Stimulated activated CD8-positive, alpha-beta memory T cell treated with anti-CD3 and anti-CD28 coated beads, Interleukin-2, amount 100 ng/mL, for 48 hours (primary cell): ENCODE results near the gene PHACTR2.
"Not testable (repeated sequence)": the region's sequence is repeated elsewhere in the genome, so short reads cannot be mapped to it uniquely, and the experiment has no call there.

Experiments used
- DNase-seq, 2 donors: peaks; one replicate each; pipeline ENCODE4 v3.0.0-alpha.2; 2020; ENCODE audit warnings: low read depth in 2 of 2

PHACTR2 gene

DNA sequence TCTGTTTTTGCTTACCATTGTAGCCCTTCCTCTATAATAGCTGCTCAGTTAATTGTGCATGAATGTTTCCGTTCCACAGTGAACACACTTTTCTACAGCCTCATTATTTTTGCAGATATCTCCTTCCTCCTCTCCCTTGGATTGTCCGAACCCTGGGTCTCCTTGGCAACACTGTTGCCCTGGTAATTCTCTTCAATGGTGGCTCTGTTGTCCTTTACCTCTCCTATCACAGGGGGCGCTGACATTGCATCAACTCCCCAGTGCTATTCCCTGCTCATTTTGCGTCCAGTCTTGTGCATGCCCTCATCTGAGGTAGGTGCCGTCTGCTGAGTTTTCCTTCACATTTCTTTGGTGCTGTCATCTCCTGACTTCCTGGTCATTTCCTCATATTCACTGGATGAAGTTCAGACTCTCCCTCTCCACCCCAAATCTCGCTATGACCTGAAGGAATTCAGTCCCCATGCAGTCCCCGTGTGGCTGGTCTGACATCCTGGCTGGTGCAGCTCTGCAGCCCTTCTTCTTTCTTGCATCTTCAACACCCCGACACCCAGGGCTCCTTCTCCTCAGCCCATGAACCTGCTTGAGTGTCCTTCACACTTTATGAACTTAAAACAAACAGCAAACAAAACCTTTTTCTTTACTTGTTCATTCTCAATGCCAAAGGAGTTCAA, 21.1 kb downstream of the PHACTR2 start:
- no peak for DNase-seq

- DNase-seq, result no peak
Measured at GRCh38 chr6:143699430-143699825, 21.7 kb downstream of the PHACTR2 start.

- DNase-seq, result no peak
Measured at GRCh38 chr6:143700684-143701348, 23.1 kb downstream of the PHACTR2 start.

GRCh38 chr6:143701349-143702234, 23.8 kb downstream of the PHACTR2 start:
- DNase-seq, result no peak

GRCh38 chr6:143705569-143705968, 27.8 kb downstream of the PHACTR2 start:
- DNase-seq, result no peak

GRCh38 chr6:143707697-143708096, 29.9 kb downstream of the PHACTR2 start:
- no peak for DNase-seq

GRCh38 chr6:143708889-143709288, 31.1 kb downstream of the PHACTR2 start:
- no peak for DNase-seq

GRCh38 chr6:143711714-143712113, 33.9 kb downstream of the PHACTR2 start:
- no peak for DNase-seq

GRCh38 chr6:143718472-143718871, 40.7 kb downstream of the PHACTR2 start:
- DNase-seq, result no peak

GRCh38 chr6:143721642-143722041, 43.9 kb downstream of the PHACTR2 start:
- no peak for DNase-seq

DNA sequence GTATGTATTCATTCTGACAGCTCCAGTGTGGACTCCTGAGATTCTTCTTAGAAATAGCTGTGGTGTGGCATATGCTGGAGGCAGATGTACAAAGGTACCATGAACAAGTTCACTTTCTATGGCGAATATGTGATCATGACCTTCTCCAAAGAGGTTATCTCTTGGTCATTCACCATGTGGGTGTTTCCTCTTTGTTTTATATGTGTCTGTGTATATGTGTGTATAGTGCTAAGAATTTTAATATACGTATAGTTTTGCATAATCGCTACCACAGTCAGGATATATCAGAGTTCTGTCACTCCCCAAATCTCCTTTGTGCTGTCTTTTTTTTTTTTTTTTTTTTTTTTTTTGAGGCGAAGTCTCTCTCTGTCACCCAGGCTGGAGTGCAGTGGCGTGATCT, 47.1 kb downstream of the PHACTR2 start:
- no peak for DNase-seq

GRCh38 chr6:143726015-143726647, 48.4 kb downstream of the PHACTR2 start:
- no peak for DNase-seq

GRCh38 chr6:143727035-143727434, 49.3 kb downstream of the PHACTR2 start:
- DNase-seq, result no peak

DNA sequence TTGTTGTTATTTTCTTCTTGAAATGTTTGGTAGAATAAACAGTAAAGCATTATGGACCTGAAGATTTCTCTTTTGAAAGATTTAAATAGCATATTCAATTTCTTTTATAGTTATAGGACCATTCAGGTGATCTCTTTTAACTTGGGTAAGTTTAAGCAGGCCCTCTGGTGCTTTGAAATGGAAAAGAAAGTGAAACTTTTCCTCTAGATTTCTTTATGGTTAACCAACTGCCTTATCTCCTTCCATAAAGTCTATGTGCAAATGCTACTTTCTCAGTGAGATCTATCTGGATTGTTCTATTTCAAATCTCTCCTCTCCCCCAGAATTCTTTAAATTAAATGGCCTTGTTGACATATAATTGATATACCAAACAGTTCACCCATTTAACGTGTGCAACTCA, 54.0 kb downstream of the PHACTR2 start:
- DNase-seq, result no peak

DNA sequence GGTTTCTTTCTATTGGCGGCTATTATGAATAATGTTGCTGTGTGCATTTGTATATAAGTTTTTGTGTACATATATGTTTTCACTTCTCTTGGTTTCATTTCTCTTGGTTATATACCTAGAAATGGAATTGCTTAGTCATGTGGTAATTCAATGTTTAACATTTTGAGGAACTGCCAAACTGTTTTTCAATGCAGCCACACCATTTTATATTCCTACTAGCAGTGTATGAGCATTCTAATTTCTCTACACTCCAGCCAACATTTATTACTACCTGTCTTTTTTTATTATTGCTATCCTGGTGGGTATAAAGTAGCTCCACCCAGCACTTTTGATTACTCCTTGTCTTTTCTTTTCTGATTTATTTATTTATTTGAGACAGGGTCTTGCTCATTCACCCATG, 54.8 kb downstream of the PHACTR2 start:
- DNase-seq, result no peak

- DNase-seq, result no peak
Measured at GRCh38 chr6:143733510-143733909, 55.7 kb downstream of the PHACTR2 start.

GRCh38 chr6:143734641-143735063, 56.9 kb downstream of the PHACTR2 start:
- DNase-seq, result no peak

DNA sequence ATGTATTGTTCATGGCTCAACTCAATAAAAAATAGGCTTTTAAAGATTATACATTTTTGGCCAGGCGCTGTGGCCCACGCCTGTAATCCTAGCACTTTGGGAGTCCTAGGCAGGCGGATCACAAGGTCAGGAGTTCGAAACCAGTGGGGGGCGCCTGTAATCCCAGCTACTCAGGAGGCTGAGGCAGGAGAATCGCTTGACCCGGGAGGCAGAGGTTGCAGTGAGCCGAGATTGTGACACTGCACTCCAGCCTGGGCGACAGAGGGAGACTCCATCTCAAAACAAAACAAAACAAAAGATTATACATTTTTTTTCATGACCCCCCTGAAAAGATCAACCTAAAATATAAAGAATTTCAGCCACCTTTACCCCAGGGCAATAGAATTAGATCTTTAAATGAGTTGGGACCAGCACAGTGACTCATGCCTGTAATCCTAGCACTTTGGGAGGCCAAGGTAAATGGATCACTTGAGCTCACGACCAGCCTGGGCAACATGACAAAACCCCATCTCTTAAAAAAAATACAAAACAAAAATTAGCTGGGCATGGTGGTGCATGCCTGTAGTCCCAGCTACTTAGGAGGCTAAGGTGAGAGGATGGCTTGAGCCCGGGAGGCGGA, 60.4 kb downstream of the PHACTR2 start:
- DNase-seq, result not testable (repeated sequence)

DNA sequence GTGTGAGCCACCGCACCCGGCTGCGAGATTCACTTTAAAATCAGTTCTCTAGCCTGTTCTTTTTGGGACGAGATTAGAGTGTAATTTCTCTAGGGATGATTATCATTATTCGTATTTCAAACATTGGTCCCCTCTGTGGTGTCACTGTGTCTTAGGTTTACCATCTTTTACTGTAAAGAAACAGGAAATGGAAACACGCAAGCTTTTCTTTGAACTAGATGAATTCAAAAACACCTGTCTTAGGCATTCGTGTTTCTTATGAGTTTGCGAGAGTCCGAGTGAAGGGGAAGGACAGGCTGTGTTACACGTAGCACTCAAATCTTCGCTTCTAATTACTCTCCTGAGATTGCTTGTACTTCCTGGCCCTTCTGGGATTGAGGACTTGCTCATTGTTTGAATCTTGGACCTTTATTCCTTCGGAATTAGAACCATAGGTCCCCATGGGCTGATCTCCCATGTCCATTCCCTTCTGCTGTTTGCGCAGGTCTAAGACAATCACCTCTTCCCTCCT, 61.6 kb downstream of the PHACTR2 start:
- DNase-seq, result no peak

DNA sequence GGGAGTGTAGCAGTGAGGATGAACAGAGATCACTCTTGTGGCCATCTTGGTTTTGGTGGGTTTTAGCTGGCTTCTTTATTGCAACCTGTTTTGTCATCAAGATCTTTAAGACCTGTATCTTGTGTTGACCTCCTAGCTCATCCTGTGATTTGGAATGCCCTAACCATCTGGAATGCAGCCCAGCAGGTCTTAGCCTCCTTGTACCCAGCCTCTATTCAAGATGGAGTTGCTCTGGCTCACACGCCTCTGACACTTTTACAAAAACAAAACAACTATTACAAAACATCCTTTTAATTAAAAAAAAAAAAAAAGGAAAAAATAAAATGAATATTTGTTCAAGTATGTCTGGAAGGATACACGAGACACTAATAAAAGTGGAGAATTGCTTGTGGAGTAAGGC, 62.4 kb downstream of the PHACTR2 start:
- no peak for DNase-seq

DNA sequence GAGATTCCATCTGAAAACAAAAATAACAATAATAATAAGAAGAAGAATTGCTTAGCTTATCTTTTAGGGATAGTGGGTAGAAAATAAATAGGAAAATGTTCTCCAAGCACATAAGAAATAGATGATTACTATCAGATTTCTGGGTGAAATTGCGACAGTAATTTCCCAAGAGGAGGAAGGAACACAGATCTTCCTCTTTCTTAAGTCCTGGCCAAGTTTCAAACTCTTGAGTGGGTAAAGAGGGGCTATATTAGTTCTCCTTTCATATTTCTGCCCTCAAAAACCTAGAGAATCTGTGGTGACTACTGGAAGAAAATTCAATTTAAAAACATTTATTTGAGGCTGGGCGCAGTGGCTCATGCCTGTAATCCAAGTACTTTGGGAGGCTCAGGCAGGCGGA, 63.7 kb downstream of the PHACTR2 start:
- no peak for DNase-seq
